Dermis blood vessel endothelial cell (primary cell): ENCODE measurements around the gene OPTN. TPM values are rescaled to one million over a fixed set of nuclear protein-coding genes. Genes with fewer than 3 reads are reported as not detected.

ENCODE experiments used
- DNase-seq: peaks from one replicate; pipeline ENCODE4 v3.0.0; 2010
- total RNA-seq: library from RNA; depleted of rRNA; stranded (reverse); fragments of >200 nt; gene quantifications from 2 replicates; pipeline ENCODE4 v1.2.3, GENCODE V29; 2014

The OPTN gene
- total RNA-seq, 1 donor from 2014 or later = 108 TPM

DNA sequence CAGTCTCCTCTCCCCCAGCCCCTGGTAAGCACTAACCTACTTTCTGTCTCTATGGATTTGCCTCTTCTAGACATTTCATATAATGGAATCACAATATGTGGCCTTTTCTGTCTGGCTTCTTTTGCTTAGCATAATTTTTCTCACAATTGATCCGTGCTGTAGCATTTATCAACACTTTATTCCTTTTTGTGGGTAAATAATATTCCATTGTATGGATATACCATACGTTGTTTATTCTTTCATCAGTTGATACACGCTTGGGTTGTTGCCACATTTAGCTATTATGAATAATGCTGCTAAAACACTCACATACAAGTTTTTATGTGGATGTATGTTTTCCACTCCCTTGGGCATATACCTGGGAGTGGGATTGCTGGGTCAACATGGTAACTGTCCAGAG, 87.2 kb downstream of the OPTN start:
- no peak for DNase-seq

Other genes starting within 250 kb of the OPTN start
- 0.28 and 1.4 TPM in 2 replicates for gene CCDC3, start 98.5 kb upstream of the OPTN start, total RNA-seq
- 6.3 and 19.5 TPM in 2 replicates for gene MCM10, start 61.4 kb downstream of the OPTN start, total RNA-seq
- gene UCMA, start 134.2 kb downstream of the OPTN start, total RNA-seq = not detected in 2 replicates
- gene PHYH, start 199.9 kb downstream of the OPTN start, total RNA-seq = 9.1 and 10.9 TPM in 2 replicates
- gene SEPHS1, start 248.1 kb downstream of the OPTN start, total RNA-seq = 42.5 and 60.9 TPM in 2 replicates